ENCODE data around the gene SHQ1.

DNA sequence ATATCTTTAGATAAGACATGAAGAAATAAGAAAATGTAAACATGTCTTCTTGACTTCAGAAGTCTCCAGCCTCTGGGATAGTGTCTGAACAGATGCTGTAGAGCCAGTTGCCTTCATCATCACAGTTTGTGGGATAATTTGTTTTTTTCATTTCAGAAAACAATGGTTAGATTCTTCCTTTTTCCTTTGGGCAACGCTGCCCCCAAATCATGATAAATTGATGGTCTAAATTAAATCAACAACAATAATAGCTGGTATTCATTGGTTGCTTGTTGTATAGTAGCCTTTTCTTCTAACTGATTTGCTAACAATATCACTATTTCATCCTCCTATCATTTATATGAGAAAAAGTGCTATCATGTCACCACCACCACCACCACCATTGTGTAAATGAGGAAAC, 12.6 kb upstream of the SHQ1 start:
- TF ChIP-seq, protein P1, sequence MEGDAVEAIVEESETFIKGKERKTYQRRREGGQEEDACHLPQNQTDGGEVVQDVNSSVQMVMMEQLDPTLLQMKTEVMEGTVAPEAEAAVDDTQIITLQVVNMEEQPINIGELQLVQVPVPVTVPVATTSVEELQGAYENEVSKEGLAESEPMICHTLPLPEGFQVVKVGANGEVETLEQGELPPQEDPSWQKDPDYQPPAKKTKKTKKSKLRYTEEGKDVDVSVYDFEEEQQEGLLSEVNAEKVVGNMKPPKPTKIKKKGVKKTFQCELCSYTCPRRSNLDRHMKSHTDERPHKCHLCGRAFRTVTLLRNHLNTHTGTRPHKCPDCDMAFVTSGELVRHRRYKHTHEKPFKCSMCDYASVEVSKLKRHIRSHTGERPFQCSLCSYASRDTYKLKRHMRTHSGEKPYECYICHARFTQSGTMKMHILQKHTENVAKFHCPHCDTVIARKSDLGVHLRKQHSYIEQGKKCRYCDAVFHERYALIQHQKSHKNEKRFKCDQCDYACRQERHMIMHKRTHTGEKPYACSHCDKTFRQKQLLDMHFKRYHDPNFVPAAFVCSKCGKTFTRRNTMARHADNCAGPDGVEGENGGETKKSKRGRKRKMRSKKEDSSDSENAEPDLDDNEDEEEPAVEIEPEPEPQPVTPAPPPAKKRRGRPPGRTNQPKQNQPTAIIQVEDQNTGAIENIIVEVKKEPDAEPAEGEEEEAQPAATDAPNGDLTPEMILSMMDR (IDR thresholded peaks at IDR 0.05), result no peak
- no peak for TF ChIP-seq POLR2AphosphoS5 (IDR thresholded peaks at IDR 0.05)

All from sigmoid colon (tissue), 4 donors.